HepG2 (cell line): ENCODE measurements around the gene MRPS11.
A peak's percentile ranks its signal among the peaks of the same experiment; 100 is the strongest.

ENCODE experiments used
- IKZF1 ChIP-seq: fragments of 450-650 bp; IDR thresholded peaks from 2 replicates; pipeline ENCODE4 v1.7.1; 2016
- POLR2A ChIP-seq, 2 experiments: IDR thresholded peaks; 2 replicates each; pipeline ENCODE4 v1.6.1; 2011; ENCODE audit warnings: low read depth in 2 of 2, low read length in 2 of 2, mild to moderate bottlenecking in 1 of 2, moderate library complexity in 1 of 2; ENCODE audit not compliant: insufficient read depth in 1 of 2
- SIN3A ChIP-seq: IDR thresholded peaks from 2 replicates; pipeline ENCODE4 v1.6.1; 2011; ENCODE audit warnings: low read depth, mild to moderate bottlenecking, control low read depth, low read length, borderline replicate concordance
- SP1 ChIP-seq, 2 experiments: fragments of 450-650 bp in 1 of 2; sonication (generic) in 1 of 2; formaldehyde crosslinking in 1 of 2; IDR thresholded peaks; 2 replicates each; pipeline versions ENCODE4 v1.4.0 to v1.6.1; 2016 to 2020; ENCODE audit warnings: missing genetic modification reagents in 1 of 2
- TP53 ChIP-seq: sonication (generic); formaldehyde crosslinking; conservative IDR thresholded peaks from 2 replicates; pipeline ENCODE4 v1.4.0; 2020; ENCODE audit warnings: missing genetic modification reagents
- ZNF205 ChIP-seq: IDR thresholded peaks from 2 replicates; pipeline ENCODE4 v1.6.1; 2018; ENCODE audit warnings: missing biosample characterization, missing genetic modification reagents
- ZNF30 ChIP-seq: sonication (generic); formaldehyde crosslinking; IDR thresholded peaks from 2 replicates; pipeline ENCODE4 v1.5.0; 2020; ENCODE audit warnings: mild to moderate bottlenecking, missing genetic modification reagents
- TF ChIP-seq, protein P1 (sequence below): sonication (generic); formaldehyde crosslinking; IDR thresholded peaks from 2 replicates; pipeline ENCODE4 v1.5.0; 2020; ENCODE audit warnings: mild to moderate bottlenecking, missing genetic modification reagents
- TF ChIP-seq, protein P2 (sequence below): sonication (generic); formaldehyde crosslinking; conservative IDR thresholded peaks from 2 replicates; pipeline ENCODE4 v1.8.0; 2022; ENCODE audit warnings: low read depth, missing genetic modification reagents

DNA sequence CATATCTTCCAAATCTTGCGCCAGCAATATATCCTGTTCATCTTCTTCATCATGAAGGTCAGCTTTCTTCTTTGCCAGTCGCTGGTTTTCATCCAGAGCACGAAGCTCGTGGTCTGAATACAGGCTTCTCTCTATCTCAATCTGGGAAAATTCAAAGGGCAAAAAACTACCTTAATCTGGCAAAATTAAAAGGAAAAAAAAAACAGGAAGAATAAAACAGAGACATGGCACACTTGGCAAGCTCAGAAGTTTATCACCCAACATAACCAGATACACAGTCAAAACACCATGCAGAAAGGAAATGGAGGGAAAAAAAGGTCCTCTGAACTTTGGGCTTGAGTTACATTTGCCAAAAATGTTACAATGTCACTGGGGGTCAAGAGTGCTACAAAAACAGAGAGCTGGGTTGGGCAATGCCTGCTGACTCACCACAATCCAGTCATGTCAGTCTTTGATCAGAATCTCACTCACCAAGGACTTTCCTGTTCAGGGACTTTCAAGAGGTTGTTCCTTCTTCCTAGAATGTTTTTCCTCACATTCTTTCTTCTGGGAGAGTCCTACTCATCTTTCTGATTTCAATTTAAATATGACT lies 1.8 kb upstream of the MRPS11 start:
- TF ChIP-seq POLR2A (IDR thresholded peaks at IDR 0.05; ENCODE audit: insufficient read depth in 1 of 2, low read depth in 2 of 2, low read length in 2 of 2) (peak in 1 of 2 experiments; percentile 39; a peak in 1 of 4 replicates), ZNF205 (0 out of 2 replicates have a peak, but pooled peaks have one; percentile 49), TP53 (0 out of 2 replicates have a peak, but pooled peaks have one; percentile 27), SIN3A (peak; percentile 36; the same call in 1 of the 2 replicates), IKZF1 (no peak), ZNF30 (CRISPR knock-in tag) (no peak), SP1 (IDR thresholded peaks at IDR 0.05) (no peak), SP1 (CRISPR knock-in tag; IDR thresholded peaks at IDR 0.05) (no peak)
- TF ChIP-seq, protein P1, sequence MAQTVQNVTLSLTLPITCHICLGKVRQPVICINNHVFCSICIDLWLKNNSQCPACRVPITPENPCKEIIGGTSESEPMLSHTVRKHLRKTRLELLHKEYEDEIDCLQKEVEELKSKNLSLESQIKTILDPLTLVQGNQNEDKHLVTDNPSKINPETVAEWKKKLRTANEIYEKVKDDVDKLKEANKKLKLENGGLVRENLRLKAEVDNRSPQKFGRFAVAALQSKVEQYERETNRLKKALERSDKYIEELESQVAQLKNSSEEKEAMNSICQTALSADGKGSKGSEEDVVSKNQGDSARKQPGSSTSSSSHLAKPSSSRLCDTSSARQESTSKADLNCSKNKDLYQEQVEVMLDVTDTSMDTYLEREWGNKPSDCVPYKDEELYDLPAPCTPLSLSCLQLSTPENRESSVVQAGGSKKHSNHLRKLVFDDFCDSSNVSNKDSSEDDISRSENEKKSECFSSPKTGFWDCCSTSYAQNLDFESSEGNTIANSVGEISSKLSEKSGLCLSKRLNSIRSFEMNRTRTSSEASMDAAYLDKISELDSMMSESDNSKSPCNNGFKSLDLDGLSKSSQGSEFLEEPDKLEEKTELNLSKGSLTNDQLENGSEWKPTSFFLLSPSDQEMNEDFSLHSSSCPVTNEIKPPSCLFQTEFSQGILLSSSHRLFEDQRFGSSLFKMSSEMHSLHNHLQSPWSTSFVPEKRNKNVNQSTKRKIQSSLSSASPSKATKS (CRISPR knock-in tag) = no peak
- TF ChIP-seq, protein P2, sequence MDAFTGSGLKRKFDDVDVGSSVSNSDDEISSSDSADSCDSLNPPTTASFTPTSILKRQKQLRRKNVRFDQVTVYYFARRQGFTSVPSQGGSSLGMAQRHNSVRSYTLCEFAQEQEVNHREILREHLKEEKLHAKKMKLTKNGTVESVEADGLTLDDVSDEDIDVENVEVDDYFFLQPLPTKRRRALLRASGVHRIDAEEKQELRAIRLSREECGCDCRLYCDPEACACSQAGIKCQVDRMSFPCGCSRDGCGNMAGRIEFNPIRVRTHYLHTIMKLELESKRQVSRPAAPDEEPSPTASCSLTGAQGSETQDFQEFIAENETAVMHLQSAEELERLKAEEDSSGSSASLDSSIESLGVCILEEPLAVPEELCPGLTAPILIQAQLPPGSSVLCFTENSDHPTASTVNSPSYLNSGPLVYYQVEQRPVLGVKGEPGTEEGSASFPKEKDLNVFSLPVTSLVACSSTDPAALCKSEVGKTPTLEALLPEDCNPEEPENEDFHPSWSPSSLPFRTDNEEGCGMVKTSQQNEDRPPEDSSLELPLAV (CRISPR knock-in tag) = no peak
